Activated effector memory CD4-positive, alpha-beta T cell treated with Interleukin-2 at 50 U/mL for 16 hours (primary cell): ENCODE measurements around the gene NHERF2.
"Not testable (repeated sequence)": the region's sequence is repeated elsewhere in the genome, so short reads cannot be mapped to it uniquely, and the experiment has no call there.

Experiments used
- DNase-seq: peaks from one replicate; pipeline ENCODE4 v3.0.0-alpha.2; 2020

Gene NHERF2

DNA sequence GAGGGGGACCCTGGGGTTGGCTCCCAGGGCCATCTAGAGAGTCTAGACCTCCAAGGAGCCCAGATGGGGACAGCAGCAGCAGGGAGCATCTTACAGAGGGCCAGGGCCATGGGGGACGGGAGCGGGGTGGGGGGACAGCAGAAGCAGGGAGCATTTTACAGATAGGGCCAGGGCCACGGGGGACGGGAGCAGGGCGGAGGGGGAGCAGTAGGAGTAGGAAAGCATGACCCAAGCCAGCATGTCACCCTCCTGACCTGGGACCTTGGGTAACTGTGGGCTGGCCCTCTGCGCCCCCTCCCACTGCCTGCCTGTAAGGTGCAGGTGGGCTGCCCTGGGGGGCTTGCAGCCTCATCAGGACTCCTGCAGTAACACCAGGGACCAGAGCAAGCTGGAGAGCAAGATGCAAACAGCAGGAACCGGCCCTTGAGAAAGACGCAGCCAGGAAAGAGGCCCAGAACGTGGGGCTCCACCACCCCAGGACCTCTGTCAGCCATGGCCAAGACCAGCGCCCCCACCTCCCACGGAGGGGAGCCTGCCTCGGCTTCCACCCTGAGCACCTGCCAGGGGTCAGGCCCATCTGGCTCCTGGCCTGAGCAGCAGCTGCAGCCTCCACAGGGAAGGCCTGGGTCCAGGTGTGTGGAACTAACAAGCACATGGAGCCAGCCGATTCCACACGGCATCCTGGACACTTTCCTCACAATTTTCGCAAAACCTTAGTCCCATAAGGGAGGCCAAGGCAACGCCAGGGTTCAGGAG lies 19.4 kb upstream of the NHERF2 start:
- no peak for DNase-seq

GRCh38 chr16:2008009-2008526 lies 18.6 kb upstream of the NHERF2 start:
- DNase-seq: no peak

DNA sequence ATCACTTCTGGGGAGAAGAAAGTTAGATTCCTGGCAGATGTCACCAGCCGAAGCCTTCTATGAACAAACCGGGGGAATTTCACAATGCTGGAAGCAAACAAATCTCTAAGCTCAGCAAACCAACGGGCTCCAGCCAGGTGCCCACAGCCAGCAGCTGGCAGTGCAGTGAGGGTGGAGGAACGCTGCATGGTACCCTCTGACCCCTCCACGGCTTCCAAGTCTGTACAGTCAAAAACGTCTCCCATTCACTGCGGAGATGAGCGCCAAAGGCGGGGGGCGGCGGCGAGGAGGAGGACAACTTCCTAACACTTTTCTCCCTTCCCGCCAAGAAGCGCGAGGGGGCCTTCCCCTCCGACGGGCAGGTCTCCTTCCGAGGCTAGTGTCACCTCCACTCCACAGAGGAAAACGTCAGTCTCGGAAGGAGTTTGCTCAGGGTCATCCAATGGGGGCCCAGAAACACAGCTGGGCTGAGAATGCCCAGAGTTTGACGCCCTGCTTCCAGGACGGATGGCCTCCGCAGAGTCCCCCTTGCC lies 18.0 kb upstream of the NHERF2 start:
- DNase-seq: peak; percentile 5

- no peak for DNase-seq
These were observed 17.5 kb upstream of the NHERF2 start for GRCh38 chr16:2009164-2009711.

- DNase-seq: peak; percentile 69
These were observed 16.8 kb upstream of the NHERF2 start, which contains the start of gene ZNF598 for GRCh38 chr16:2009791-2010510. ZNF598 (minus strand) TSS chr16:2009821.

- not testable (repeated sequence) for DNase-seq
These were observed 15.0 kb upstream of the NHERF2 start for GRCh38 chr16:2011726-2012125.

DNA sequence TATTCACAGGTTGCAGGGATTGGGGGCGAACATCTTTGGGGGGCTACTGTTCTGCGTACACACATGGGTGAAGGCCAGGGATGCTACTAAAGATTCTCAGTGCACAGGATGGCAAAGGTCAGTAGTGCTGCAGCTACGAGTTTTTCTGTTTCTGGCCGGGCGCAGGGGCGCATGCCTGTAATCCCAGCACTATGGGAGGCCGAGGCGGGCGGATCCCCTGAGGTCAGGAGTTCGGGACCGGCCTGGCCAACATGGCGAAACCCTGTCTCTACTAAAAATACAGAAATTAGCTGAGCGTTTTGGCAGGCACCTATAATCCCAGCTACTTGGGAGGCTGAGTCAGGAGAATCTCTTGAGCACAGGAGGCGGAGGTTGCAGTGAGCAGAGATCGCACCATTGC lies 13.2 kb upstream of the NHERF2 start:
- no peak for DNase-seq

GRCh38 chr16:2015117-2015946 lies 11.4 kb upstream of the NHERF2 start:
- DNase-seq: no peak

GRCh38 chr16:2015947-2016208 lies 10.8 kb upstream of the NHERF2 start:
- DNase-seq: no peak

GRCh38 chr16:2016407-2016922 lies 10.2 kb upstream of the NHERF2 start:
- DNase-seq: no peak

- no peak for DNase-seq
These were observed 7.2 kb upstream of the NHERF2 start, which contains the start of gene NPW for GRCh38 chr16:2019518-2019920. NPW (plus strand) TSS chr16:2019785.

GRCh38 chr16:2019921-2020831 lies 6.5 kb upstream of the NHERF2 start:
- no peak for DNase-seq

DNA sequence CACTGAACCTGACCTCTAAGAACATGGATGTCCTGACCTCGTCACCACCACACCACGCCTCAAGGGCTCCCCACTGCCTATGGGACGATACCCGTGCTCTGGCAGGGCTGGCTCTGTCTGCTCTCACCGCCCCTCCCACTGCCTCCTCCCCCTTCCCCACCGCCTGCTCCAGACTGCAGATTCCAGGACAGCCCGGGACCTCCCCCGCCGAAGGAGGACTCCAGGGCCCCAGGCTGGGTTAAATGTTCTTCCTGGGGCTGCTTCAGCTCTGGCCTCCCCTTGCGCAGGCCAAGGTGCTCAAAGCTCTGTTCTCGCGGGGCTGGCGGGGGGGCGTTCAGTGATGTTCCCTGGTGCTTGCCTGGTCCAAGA lies 4.0 kb upstream of the NHERF2 start:
- no peak for DNase-seq

GRCh38 chr16:2023092-2024031 lies 3.3 kb upstream of the NHERF2 start:
- DNase-seq: peak; percentile 95

DNA sequence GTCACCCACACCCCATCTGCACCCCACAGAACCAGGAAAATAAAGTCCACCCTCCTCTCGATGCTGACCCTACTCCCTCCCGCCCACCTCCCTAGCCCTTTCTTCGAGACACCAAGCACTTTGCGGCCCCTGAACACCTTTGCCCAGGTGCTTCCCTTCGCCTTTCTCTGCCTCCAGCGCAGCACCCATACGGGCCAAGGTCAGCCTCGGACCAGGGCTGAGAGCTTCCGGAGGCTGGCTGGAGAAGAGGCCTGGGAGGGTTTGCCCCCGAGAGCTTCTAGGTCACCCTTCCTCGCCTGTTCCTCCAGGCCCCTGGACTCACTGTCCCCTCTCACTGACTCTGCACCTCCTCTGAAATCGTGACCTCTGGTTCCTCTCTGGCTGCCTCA lies 2.7 kb upstream of the NHERF2 start:
- DNase-seq: no peak

GRCh38 chr16:2025251-2025650 lies 1.5 kb upstream of the NHERF2 start:
- DNase-seq: no peak

DNA sequence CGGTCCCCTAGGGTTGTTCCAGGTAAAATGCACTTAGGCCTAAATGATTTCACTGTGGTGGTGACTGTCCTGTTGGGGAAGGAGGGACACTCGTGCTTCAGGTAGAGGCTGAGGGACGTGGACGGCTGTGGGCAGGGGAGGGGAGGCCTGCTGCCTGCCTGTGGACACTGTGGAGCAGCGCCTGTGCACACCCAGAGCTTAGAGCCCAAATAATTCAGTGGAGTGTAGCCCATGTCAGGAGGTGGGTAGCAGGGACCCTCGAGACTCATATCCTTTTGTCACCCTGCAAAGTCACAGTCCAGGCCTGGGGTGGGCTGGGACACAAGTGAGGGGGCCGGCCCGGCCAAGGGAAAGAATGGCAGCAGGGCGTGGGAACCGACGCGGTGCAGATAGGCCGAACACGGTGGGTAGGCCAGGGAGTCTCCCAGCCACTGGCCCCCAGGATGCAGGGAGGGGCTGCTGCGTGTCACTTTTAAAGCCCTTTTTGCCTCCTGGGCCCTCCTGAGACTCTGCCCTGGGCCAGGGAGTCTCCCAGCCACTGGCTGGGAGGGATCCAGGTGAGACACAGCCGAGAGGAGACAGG lies 733 bp upstream of the NHERF2 start:
- DNase-seq: no peak

DNA sequence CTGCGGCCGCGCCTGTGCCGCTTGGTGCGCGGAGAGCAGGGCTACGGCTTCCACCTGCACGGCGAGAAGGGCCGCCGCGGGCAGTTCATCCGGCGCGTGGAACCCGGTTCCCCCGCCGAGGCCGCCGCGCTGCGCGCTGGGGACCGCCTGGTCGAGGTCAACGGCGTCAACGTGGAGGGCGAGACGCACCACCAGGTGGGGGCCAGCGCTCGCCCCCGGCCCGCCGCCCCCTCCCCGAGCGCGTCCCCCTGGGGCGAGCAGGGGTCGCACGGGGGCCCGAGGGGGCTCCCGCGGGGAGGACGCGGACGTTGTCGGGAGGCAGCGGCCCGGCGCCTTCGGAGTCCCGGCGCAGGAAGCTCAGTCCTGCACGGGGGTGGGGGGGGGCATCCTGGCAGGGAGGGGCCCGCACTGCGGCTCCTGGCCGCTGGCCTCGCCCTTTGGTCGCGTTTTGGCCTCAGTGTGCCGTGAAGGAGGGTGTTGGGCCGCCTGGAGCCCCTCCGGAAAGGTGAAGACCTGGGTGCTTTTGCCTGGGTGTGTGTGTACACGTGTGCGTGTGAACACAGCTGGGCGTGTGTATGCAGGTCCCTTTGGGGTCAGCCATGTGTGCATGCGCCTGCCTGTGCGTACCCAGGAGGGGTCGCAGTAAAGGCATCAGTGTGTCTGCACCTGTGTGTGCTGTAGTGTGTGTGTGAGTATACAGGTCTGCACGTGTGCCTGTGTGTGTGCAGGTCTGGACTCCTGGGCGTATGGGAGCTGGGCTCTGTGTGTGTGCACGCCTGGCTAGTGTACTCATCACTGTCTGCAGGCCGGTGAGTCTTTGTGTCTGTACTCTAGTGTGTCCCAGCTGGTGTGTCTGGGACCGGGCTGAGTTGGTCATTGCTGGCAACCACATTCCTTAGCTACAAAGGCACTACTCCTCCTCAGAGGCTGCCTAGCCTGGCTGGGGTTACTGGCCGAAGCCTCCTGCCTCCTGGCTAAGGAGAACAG lies 615 bp downstream of the NHERF2 start:
- DNase-seq: peak; percentile 9

DNA sequence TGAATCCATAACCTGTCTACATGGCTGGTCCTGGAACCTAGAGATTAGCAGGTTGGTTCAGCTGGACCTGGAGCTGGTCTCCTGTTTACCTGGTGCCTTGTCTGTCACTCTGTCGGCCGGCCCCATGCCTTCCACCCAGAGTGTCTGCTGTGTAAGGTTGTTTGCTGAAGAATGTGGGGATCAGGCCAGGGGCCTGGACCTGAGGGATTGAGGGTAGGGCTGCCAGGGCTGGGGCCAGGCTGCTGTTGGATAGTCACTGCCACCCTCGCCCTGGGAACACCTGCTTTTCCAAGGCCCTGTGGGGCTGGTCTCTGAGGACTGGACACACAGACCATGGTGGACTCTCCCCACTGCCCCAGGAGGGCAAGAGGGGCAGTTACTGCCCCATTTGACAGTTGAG lies 1.4 kb downstream of the NHERF2 start:
- DNase-seq: no peak
